Hair follicle dermal papilla cell (primary cell): Measurements from ENCODE around the gene SCN9A. TPM values are rescaled to one million over a fixed set of nuclear protein-coding genes. Genes with fewer than 3 reads are reported as not detected.

Experiments
- total RNA-seq: library from RNA; depleted of rRNA; stranded (reverse); fragments of >200 nt; gene quantifications from 2 replicates; pipeline ENCODE4 v1.2.3, GENCODE V29; 2012

The SCN9A gene
- 1.3 and 2.6 TPM in 2 replicates for total RNA-seq

GRCh38 chr2:166375736-166376487 lies at the start of gene SCN9A:
Gene SCN9A (minus strand): TSS chr2:166375944. CDS start chr2:166311756, 64,188 bp downstream.

Other genes with a start within 250 kb of the SCN9A start
- gene SCN1A, start 247.9 kb downstream of the SCN9A start, total RNA-seq = 1.9 and 11.5 TPM in 2 replicates
- gene SCN7A, start 118.3 kb upstream of the SCN9A start, total RNA-seq = not detected in 2 replicates